Nephron (organoid): ENCODE measurements around the gene WDR36.
A peak's percentile ranks its signal among the peaks of the same experiment; 100 is the strongest.

Experiments used
- H3K27ac Mint-ChIP-seq, 3 experiments: 2 replicates each; pipeline ENCODE4 v1.8.0; 2020; ENCODE audit warnings: mixed read lengths in 3 of 3, mild to moderate bottlenecking in 2 of 3, moderate library complexity in 1 of 3
- H3K27me3 Mint-ChIP-seq: 2 replicates; pipeline ENCODE4 v1.8.0; 2021; ENCODE audit warnings: low read depth, mild to moderate bottlenecking, moderate library complexity, mixed read lengths
- H3K36me3 Mint-ChIP-seq: 2 replicates; pipeline ENCODE4 v1.8.0; 2020; ENCODE audit warnings: low read depth, mixed read lengths
- H3K4me1 Mint-ChIP-seq: 2 replicates; pipeline ENCODE4 v1.8.0; 2020; ENCODE audit warnings: mixed read lengths
- H3K4me3 Mint-ChIP-seq, 3 experiments: 2 replicates each; pipeline ENCODE4 v1.8.0; 2020; ENCODE audit warnings: mild to moderate bottlenecking in 3 of 3, mixed read lengths in 3 of 3, moderate library complexity in 2 of 3
- H3K9me3 Mint-ChIP-seq: 2 replicates; pipeline ENCODE4 v1.8.0; 2020; ENCODE audit warnings: mixed read lengths
- TF ChIP-seq, protein P1 (sequence below), 3 experiments: fragments of 200-600 bp; sonication (generic); IDR thresholded peaks; one replicate each; pipeline ENCODE4 v1.5.0; 2021; ENCODE audit warnings: antibody characterized with exemption in 3 of 3; ENCODE audit not compliant: unreplicated experiment in 3 of 3

The WDR36 gene

DNA sequence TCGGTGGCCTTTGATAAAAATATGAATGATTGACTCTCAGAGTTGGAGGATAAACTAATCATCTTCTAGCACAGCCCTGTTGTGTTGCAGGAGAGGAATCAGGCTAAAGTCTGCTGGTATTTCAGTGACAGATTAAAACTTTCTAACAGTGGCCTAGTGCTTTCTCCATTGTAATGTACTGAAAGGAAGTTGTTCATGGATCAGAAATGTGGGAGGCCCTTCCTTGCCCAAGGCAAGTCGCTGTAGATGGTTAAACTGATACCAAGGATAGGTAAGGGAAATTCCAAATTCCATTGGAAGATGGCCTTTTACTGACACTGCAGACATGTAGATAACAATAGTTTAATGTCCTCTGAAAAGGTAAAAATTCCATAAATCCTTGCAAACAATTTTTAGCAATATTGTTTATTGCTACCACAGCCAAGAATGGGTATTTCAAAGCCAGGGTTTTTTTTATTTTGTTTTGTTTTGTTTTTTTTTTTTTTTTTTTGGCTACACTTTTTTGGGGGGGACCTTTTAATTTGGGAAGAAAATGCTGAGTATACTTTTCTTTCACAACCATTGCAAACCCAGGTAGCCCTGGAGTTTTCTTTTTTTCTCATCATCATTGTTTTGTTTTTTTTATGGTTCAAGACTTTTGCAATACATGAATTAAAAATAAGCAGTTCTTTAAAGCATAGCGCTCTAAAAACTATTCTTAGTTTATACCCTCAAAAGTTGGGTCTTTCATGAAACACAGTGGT lies 35.5 kb downstream of the WDR36 start:
- TF ChIP-seq, protein P1, sequence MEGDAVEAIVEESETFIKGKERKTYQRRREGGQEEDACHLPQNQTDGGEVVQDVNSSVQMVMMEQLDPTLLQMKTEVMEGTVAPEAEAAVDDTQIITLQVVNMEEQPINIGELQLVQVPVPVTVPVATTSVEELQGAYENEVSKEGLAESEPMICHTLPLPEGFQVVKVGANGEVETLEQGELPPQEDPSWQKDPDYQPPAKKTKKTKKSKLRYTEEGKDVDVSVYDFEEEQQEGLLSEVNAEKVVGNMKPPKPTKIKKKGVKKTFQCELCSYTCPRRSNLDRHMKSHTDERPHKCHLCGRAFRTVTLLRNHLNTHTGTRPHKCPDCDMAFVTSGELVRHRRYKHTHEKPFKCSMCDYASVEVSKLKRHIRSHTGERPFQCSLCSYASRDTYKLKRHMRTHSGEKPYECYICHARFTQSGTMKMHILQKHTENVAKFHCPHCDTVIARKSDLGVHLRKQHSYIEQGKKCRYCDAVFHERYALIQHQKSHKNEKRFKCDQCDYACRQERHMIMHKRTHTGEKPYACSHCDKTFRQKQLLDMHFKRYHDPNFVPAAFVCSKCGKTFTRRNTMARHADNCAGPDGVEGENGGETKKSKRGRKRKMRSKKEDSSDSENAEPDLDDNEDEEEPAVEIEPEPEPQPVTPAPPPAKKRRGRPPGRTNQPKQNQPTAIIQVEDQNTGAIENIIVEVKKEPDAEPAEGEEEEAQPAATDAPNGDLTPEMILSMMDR (IDR thresholded peaks at IDR 0.05; ENCODE audit: unreplicated experiment in 3 of 3) = no peak
- no peak overlapping the region for H3K27ac Mint-ChIP-seq
- H3K9me3 Mint-ChIP-seq = no peaks in the 10 kb centered on the region
- H3K27me3 Mint-ChIP-seq = no peaks in the 10 kb centered on the region
- peaks cover 23% of the 10 kb centered on the region for H3K4me1 Mint-ChIP-seq
- H3K4me3 Mint-ChIP-seq = no peak overlapping the region
- H3K36me3 Mint-ChIP-seq = peaks cover 44% of the 10 kb centered on the region

DNA sequence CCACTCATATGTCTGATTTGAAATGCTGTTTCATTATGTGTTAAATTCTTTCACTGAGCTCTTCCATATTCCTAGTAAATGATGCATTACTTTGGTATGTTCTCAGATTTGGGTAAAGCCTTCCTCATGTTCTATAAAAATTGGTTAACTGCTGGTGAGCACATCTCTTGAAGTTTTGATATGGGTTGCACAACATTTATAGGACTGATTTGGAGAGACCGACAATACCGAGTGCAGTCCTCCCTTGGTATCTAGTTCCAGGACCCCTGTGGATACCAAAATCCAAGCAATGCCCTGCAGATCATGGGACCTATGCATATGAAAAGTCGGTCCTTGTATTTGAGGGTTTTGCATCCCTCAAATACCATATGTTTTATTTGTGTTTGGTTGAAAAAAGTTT lies 37.8 kb downstream of the WDR36 start:
- Mint-ChIP-seq H3K4me3 (no peak overlapping the region), H3K4me1 (peaks cover 46% of the 10 kb centered on the region), H3K9me3 (no peaks in the 10 kb centered on the region), H3K27me3 (no peaks in the 10 kb centered on the region), H3K27ac (peak overlapping the region in 1 of 3 experiments; percentile 15), H3K36me3 (peaks cover 31% of the 10 kb centered on the region)
- TF ChIP-seq, protein P1 (IDR thresholded peaks at IDR 0.05; ENCODE audit: unreplicated experiment in 3 of 3) = no peak

DNA sequence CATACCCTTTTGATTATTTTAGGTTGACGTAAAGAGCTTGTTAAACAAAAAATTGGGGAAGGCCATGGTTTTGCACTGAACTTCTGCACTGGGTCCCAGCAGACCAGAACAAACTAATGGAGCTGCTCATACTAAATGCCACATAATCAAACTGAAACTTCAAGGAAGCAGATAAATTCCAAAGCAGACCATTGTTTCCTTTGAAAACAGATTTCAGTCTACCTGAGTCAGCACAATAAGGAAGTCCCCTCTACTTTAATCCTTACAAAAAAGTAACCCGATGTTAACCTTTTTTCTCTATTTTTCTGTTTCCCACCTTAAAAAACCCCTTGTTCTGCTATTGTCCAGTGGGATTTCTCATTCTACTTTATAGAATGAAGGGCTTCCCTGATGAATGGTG lies 39.2 kb downstream of the WDR36 start:
- Mint-ChIP-seq H3K27me3 (no peaks in the 10 kb centered on the region), H3K27ac (peak overlapping the region; percentile 37 to 92 (median 53)), H3K36me3 (peaks cover 27% of the 10 kb centered on the region), H3K9me3 (no peaks in the 10 kb centered on the region), H3K4me1 (peaks cover 49% of the 10 kb centered on the region), H3K4me3 (no peak overlapping the region)
- TF ChIP-seq, protein P1 (IDR thresholded peaks at IDR 0.05; ENCODE audit: unreplicated experiment in 3 of 3) = no peak

DNA sequence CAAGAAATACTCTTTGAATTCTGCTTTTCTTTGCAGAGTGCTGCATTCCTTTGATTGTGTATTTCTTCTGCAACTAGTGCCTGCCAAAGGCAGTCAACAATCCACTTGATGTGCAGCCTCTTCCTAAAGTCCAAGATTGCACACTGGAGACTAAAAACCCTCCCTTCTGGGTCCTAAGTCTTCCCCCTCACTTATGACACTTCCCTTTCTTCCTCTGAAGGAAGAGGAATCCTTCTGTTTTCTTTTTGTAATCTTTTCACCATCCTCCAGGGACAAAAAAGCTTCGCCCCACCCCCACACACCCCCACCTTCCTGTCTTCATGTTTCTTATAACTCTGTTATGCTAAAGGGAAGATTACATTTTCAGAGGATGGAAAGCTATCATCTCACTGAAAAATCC lies 39.9 kb downstream of the WDR36 start:
- Mint-ChIP-seq H3K27ac (peak overlapping the region; percentile 92 to 100 (median 93)), H3K36me3 (peaks cover 21% of the 10 kb centered on the region), H3K4me3 (peak overlapping the region in 1 of 3 experiments; percentile 2), H3K9me3 (no peaks in the 10 kb centered on the region), H3K27me3 (no peaks in the 10 kb centered on the region), H3K4me1 (peaks cover 49% of the 10 kb centered on the region)
- TF ChIP-seq, protein P1 (IDR thresholded peaks at IDR 0.05; ENCODE audit: unreplicated experiment in 3 of 3) = no peak

DNA sequence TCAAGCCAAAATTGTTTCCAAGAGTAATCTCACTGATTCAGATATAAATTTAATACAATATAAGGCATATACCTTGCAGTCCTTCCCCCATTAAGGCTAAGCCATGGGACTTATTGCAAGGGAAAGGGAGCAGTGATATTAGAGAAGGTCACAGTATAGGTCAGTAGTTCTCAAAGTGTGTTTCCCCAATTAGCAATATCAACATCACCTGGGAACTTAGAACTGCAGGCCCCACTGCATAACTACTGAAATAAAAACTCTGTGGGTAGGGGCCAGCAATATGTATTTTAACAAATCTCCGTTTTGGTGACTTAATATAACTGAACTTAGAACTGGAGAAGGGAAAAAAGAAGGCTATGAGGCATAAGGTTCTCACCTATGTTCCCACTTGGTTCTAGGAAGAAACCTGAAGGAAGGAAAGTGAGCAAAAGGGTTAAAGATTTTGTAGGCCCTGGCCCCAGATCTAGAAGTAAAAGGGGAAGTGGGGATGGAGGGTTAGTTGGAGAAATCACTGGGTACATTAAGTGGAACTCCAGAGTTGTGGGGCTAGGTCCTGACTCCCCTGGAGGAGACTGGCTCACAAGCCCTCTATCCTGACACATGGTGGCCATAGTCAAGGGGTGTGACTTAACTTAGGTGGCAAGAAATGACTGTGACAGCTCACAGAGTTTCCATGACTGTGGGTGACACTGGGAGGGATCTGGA lies 40.7 kb downstream of the WDR36 start:
- Mint-ChIP-seq H3K27ac (peak overlapping the region; percentile 92 to 100 (median 93)), H3K36me3 (peaks cover 13% of the 10 kb centered on the region), H3K4me3 (no peak overlapping the region), H3K9me3 (no peaks in the 10 kb centered on the region), H3K27me3 (no peaks in the 10 kb centered on the region), H3K4me1 (peaks cover 49% of the 10 kb centered on the region)
- TF ChIP-seq, protein P1 (IDR thresholded peaks at IDR 0.05; ENCODE audit: unreplicated experiment in 3 of 3) = no peak
